ENCODE data around the gene ULK3. TPM values are rescaled to one million over a fixed set of nuclear protein-coding genes. Genes with fewer than 3 reads are reported as not detected.

The ULK3 gene
- total RNA-seq, 1 experiment from 2014 or later: 48.4 TPM

GRCh38 chr15:74789171-74789631, 53.8 kb downstream of the ULK3 start (continued):
- TF ChIP-seq REST (IDR thresholded peaks at IDR 0.05; ENCODE audit: low read depth) (no peak), FOSL1 (IDR thresholded peaks at IDR 0.05; ENCODE audit: low read depth) (no peak), CBX3 (IDR thresholded peaks at IDR 0.05; ENCODE audit: low read depth) (no peak), EZH2 (IDR thresholded peaks at IDR 0.05) (no peak)

- ATAC-seq (no peak), DNase-seq (ENCODE audit: low read depth, low spot score) (no peak)
- Histone ChIP-seq H3K27ac (ENCODE audit: low read depth, low read length) (no peak overlapping the region; the same call in 1 of the 2 replicates), H3K9me3 (ENCODE audit: control insufficient read depth in 1 of 2, insufficient read depth in 1 of 2, low read depth in 1 of 2, low read length in 2 of 2) (no peaks in the 10 kb centered on the region), H4K20me1 (ENCODE audit: insufficient read depth) (peaks cover 12% of the 10 kb centered on the region; the same call in 1 of the 2 replicates), H3K9me2 (ENCODE audit: insufficient read depth) (no peaks in the 10 kb centered on the region), H3K4me1 (ENCODE audit: control insufficient read depth in 1 of 2, insufficient read depth in 2 of 2, low read length in 2 of 2) (peaks cover 15 to 34% of the 10 kb centered on the region in 2 experiments), H3K4me3 (replicated peaks in 1 of 2; ENCODE audit: low read depth in 1 of 2, low read length in 2 of 2) (no peak overlapping the region), H3K36me3 (ENCODE audit: control insufficient read depth in 1 of 2, insufficient read depth in 2 of 2, low read length in 2 of 2) (peaks cover 0 to 5% of the 10 kb centered on the region in 2 experiments; a peak in 3 of 4 replicates), H3K4me2 (ENCODE audit: low read length) (peak overlapping the region; percentile 2; the same call in 1 of the 2 replicates), H3K79me2 (ENCODE audit: insufficient read depth, low read length) (peaks cover 97% of the 10 kb centered on the region), H3K9ac (ENCODE audit: low read length) (no peak overlapping the region), H3K27me3 (ENCODE audit: insufficient read depth, low read length) (no peaks in the 10 kb centered on the region), H2AFZ (ENCODE audit: low read depth, low read length, poor library complexity, severe bottlenecking) (no peak overlapping the region)
- intact Hi-C loops (cut with micrococcal nuclease): loop anchor here (10.0 kb wide), 1 partner anchor 416 kb away; the partner anchor contains the start of gene C15orf39
- ChIA-PET POLR2A (no interaction called here), CTCF (interaction anchor here (1.0 to 2.7 kb wide), 6 partner anchors 8 to 20 kb away, joined by 3 to 12 read pairs (median 5); no protein-coding TSS in a partner anchor), RAD21 (ENCODE audit: low non-redundant PET in 1 of 2, low total read pairs in 2 of 2, uncharacterized antibody in 2 of 2, unreplicated experiment in 2 of 2) (no interaction called here)
- TF ChIP-seq ELF1 (IDR thresholded peaks at IDR 0.05; ENCODE audit: borderline replicate concordance, low read depth) (no peak), CEBPB (IDR thresholded peaks at IDR 0.05; ENCODE audit: low read depth) (no peak), CTCF (IDR thresholded peaks at IDR 0.05 in 2 of 3, conservative IDR thresholded peaks at IDR 0.05 in 1 of 3; ENCODE audit: borderline replicate concordance in 1 of 3, insufficient read depth in 1 of 3, low read depth in 2 of 3, low read length in 2 of 3) (no peak), SRF (IDR thresholded peaks at IDR 0.05; ENCODE audit: low read depth) (no peak), FOSL1 (IDR thresholded peaks at IDR 0.05; ENCODE audit: low read depth) (no peak), EZH2 (IDR thresholded peaks at IDR 0.05) (no peak), CBX3 (IDR thresholded peaks at IDR 0.05; ENCODE audit: low read depth) (no peak), SIN3A (IDR thresholded peaks at IDR 0.05; ENCODE audit: low read depth) (no peak)
- BruUV-seq (replicated peaks): no TSS peak
Measured at GRCh38 chr15:74788683-74789151, 54.2 kb downstream of the ULK3 start.
